Endothelial cell of umbilical vein (primary cell): ENCODE data around the gene ANK2. TPM values are rescaled to one million over a fixed set of nuclear protein-coding genes. Genes with fewer than 3 reads are reported as not detected.

Experiments
- BruUV-seq: library from RNA; stranded (reverse); fragments of 400-500 nt; replicated peaks from 2 replicates; lab custom pipeline; 2021; lab: Mats Ljungman, UMichigan
- CTCF ChIA-PET: fragments of 300-600, 350-600 bp; sonication (Branson Sonifier 250); formaldehyde crosslinking; loops from one replicate; lab custom pipeline; 2021; ENCODE audit warnings: antibody characterized with exemption, inconsistent platforms; lab: Charles Lee
- POLR2A ChIA-PET: fragments of 300-600, 350-600 bp; sonication (Branson Sonifier 250); formaldehyde crosslinking; loops from one replicate; lab custom pipeline; 2021; ENCODE audit warnings: antibody characterized with exemption, inconsistent platforms; lab: Charles Lee
- DNase-seq: peaks from one replicate; pipeline ENCODE4 v3.0.0-alpha.2; 2011; ENCODE audit warnings: low read depth, low spot score
- FAIRE-seq: peaks from 2 replicates; lab custom pipeline; 2011; peaks lifted over from hg19 to GRCh38; lab: Jason Lieb, UNC
- H2AFZ ChIP-seq: 2 replicates; pipeline ENCODE4 v1.6.0; 2012; ENCODE audit warnings: low read depth, low read length, control low read depth, inconsistent platforms
- H3K27ac ChIP-seq: 2 replicates; pipeline ENCODE4 v1.5.1; 2011; ENCODE audit warnings: low read depth, mild to moderate bottlenecking, control low read depth, low read length, moderate library complexity; ENCODE audit not compliant: insufficient read depth
- H3K27me3 ChIP-seq, 2 experiments: 2 replicates each; pipeline versions ENCODE4 v1.6.0 to v1.6.1; 2011; ENCODE audit warnings: low read length in 2 of 2, mixed read lengths in 1 of 2; ENCODE audit not compliant: control insufficient read depth in 2 of 2, insufficient read depth in 2 of 2
- H3K36me3 ChIP-seq, 2 experiments: 2 replicates in 1 of 2; 3 replicates in 1 of 2; pipeline ENCODE4 v1.5.1; 2011; ENCODE audit warnings: low read length in 2 of 2, mild to moderate bottlenecking in 1 of 2, moderate library complexity in 1 of 2; ENCODE audit not compliant: control insufficient read depth in 2 of 2, insufficient read depth in 2 of 2; ENCODE audit errors: extremely low read depth in 1 of 2
- H3K4me1 ChIP-seq: 3 replicates; pipeline ENCODE4 v1.5.1; 2011; ENCODE audit warnings: mild to moderate bottlenecking, low read length; ENCODE audit not compliant: control insufficient read depth, insufficient read depth; ENCODE audit errors: extremely low read depth
- H3K4me2 ChIP-seq: 2 replicates; pipeline ENCODE4 v1.6.1; 2011; ENCODE audit warnings: low read length, control low read depth, mixed read lengths; ENCODE audit not compliant: insufficient read depth
- H3K4me3 ChIP-seq, 3 experiments: fragments of 200-600 bp in 1 of 3; sonication (generic), shearing (Covaris generic) in 1 of 3; replicated peaks in 1 of 3; 2 replicates each; pipeline ENCODE4 v1.5.1; 2011 to 2016; ENCODE audit warnings: control low read depth in 3 of 3, low read length in 3 of 3, mild to moderate bottlenecking in 2 of 3, inconsistent platforms in 1 of 3, low read depth in 1 of 3, moderate library complexity in 1 of 3; ENCODE audit not compliant: insufficient read depth in 1 of 3
- H3K79me2 ChIP-seq: 2 replicates; pipeline ENCODE4 v1.6.0; 2012; ENCODE audit warnings: low read length, inconsistent platforms; ENCODE audit not compliant: control insufficient read depth, insufficient read depth
- H3K9ac ChIP-seq: replicated peaks from 2 replicates; pipeline ENCODE3; 2011; ENCODE audit warnings: low read length, control low read depth; ENCODE audit not compliant: insufficient read depth; ENCODE audit errors: extremely low read depth
- H3K9me1 ChIP-seq: replicated peaks from 3 replicates; pipeline ENCODE4 v1.6.0; 2011; ENCODE audit warnings: mild to moderate bottlenecking, low read length; ENCODE audit not compliant: control insufficient read depth, insufficient read depth; ENCODE audit errors: extremely low read depth
- H3K9me3 ChIP-seq: replicated peaks from 2 replicates; pipeline ENCODE4 v1.5.1; 2012; ENCODE audit warnings: low read length, inconsistent platforms; ENCODE audit not compliant: control insufficient read depth, insufficient read depth
- H4K20me1 ChIP-seq: replicated peaks from 2 replicates; pipeline ENCODE3; 2011; ENCODE audit warnings: mild to moderate bottlenecking, low read length; ENCODE audit not compliant: control insufficient read depth, insufficient read depth; ENCODE audit errors: extremely low read depth
- EZH2 ChIP-seq: IDR thresholded peaks from 2 replicates; pipeline ENCODE4 v1.6.1; 2012; ENCODE audit warnings: borderline replicate concordance, low read depth, mild to moderate bottlenecking, moderate library complexity, low read length, inconsistent platforms; ENCODE audit not compliant: severe bottlenecking
- FOS ChIP-seq: IDR thresholded peaks from 2 replicates; pipeline ENCODE4 v1.6.1; 2011; ENCODE audit warnings: mild to moderate bottlenecking, low read length, moderate library complexity, borderline replicate concordance; ENCODE audit not compliant: insufficient read depth
- GATA2 ChIP-seq: IDR thresholded peaks from 2 replicates; pipeline ENCODE4 v1.7.0; 2011; ENCODE audit warnings: low read depth, mild to moderate bottlenecking, moderate library complexity, mixed read lengths, low read length; ENCODE audit not compliant: insufficient read length, insufficient read depth
- MYC ChIP-seq: IDR thresholded peaks from one replicate; pipeline ENCODE4 v1.6.1; 2011; ENCODE audit warnings: mild to moderate bottlenecking, low read depth, low read length
- POLR2A ChIP-seq: IDR thresholded peaks from 2 replicates; pipeline ENCODE4 v1.6.1; 2012; ENCODE audit warnings: low read depth, mild to moderate bottlenecking, control low read depth, low read length
- POLR2AphosphoS5 ChIP-seq: IDR thresholded peaks from 2 replicates; pipeline ENCODE4 v1.6.1; 2012; ENCODE audit warnings: low read depth, mild to moderate bottlenecking, control low read depth, low read length, moderate library complexity; ENCODE audit not compliant: insufficient read depth
- dilution Hi-C: fragments of 300-500 bp; cut with MboI; formaldehyde crosslinking; loops from one replicate; pipeline ENCODE4 v1.15.0; 2019; ENCODE audit warnings: low sequenced_read_pairs; ENCODE audit not compliant: extremely low pct_ligation_motif_present
- intact Hi-C: fragments of 100-400 bp; cut with micrococcal nuclease; formaldehyde crosslinking; loops from one replicate; pipeline ENCODE4 v1.10.0; 2022
- polyA plus RNA-seq, 4 experiments: library from polyadenylated mRNA; depleted of rRNA in 3 of 4; stranded (reverse) in 3 of 4; unstranded in 1 of 4; fragments of >200 nt; gene quantifications; 2 replicates each; pipeline versions ENCODE4 v1.2.1 to v1.2.3, GENCODE V29; 2011 to 2012; ENCODE audit warnings: missing spikeins in 1 of 4
- total RNA-seq: library from RNA; stranded (reverse); gene quantifications from 2 replicates; pipeline ENCODE4 v1.2.3, GENCODE V29; 2021
- TF ChIP-seq, protein P1 (sequence below): IDR thresholded peaks from 2 replicates; pipeline ENCODE4 v1.6.1; 2011; ENCODE audit not compliant: insufficient read depth, insufficient read length
- TF ChIP-seq, protein P2 (sequence below), 2 donors: IDR thresholded peaks; 1 replicate in 1 of 2; 2 replicates in 1 of 2; pipeline ENCODE4 v1.5.1; 2011; ENCODE audit warnings: low read length in 2 of 2, mild to moderate bottlenecking in 2 of 2, moderate library complexity in 2 of 2, control low read depth in 1 of 2, inconsistent platforms in 1 of 2, low read depth in 1 of 2; ENCODE audit not compliant: insufficient read depth in 1 of 2; ENCODE audit errors: extremely low read depth in 1 of 2

Gene ANK2
- total and polyA plus RNA-seq, 2 donors (not counting 3 experiments of a cell fraction or from before 2014, with no cell fraction given), result not detected

DNA sequence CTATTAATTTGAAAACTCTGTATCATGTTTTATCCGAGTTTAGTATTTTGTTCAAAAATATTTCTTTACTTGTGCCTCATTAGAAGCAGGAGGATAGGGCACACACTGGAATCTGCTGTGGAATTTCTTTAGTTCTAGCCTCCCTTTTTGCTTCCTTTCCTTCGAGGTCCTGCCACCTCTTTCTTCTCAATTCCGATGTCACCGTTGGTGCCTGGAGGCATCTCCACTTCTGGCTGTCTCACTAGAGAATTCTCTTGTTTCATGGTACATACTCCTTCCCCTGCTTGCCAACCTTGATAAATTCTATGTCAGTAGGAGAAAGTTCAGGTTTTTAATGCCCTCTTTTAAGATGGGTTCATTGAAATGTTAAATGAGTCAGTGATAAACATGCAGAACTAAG, 140.1 kb downstream of the ANK2 start:
- CTCF ChIA-PET, result no interaction called here
- TF ChIP-seq FOS (no peak), MYC (no peak), POLR2A (no peak), GATA2 (no peak), POLR2AphosphoS5 (no peak), EZH2 (no peak)
- TF ChIP-seq, protein P1, sequence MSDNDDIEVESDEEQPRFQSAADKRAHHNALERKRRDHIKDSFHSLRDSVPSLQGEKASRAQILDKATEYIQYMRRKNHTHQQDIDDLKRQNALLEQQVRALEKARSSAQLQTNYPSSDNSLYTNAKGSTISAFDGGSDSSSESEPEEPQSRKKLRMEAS, result no peak
- TF ChIP-seq, protein P2, sequence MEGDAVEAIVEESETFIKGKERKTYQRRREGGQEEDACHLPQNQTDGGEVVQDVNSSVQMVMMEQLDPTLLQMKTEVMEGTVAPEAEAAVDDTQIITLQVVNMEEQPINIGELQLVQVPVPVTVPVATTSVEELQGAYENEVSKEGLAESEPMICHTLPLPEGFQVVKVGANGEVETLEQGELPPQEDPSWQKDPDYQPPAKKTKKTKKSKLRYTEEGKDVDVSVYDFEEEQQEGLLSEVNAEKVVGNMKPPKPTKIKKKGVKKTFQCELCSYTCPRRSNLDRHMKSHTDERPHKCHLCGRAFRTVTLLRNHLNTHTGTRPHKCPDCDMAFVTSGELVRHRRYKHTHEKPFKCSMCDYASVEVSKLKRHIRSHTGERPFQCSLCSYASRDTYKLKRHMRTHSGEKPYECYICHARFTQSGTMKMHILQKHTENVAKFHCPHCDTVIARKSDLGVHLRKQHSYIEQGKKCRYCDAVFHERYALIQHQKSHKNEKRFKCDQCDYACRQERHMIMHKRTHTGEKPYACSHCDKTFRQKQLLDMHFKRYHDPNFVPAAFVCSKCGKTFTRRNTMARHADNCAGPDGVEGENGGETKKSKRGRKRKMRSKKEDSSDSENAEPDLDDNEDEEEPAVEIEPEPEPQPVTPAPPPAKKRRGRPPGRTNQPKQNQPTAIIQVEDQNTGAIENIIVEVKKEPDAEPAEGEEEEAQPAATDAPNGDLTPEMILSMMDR (IDR thresholded peaks at IDR 0.05; ENCODE audit: extremely low read depth in 1 of 2, insufficient read depth in 1 of 2, low read depth in 1 of 2, low read length in 2 of 2), result no peak
- H3K9ac ChIP-seq, result no peak overlapping the region
- no peaks in the 10 kb centered on the region for H3K9me1 ChIP-seq
- no peak overlapping the region for H3K4me2 ChIP-seq
- DNase-seq (no peak), FAIRE-seq (no peak)
- H3K27ac ChIP-seq, result no peak overlapping the region
- H3K36me3 ChIP-seq, result no peaks in the 10 kb centered on the region
- no peaks in the 10 kb centered on the region for H3K9me3 ChIP-seq
- H3K79me2 ChIP-seq, result no peaks in the 10 kb centered on the region
- no peaks in the 10 kb centered on the region for H4K20me1 ChIP-seq
- dilution Hi-C loops (no loop called here), intact Hi-C loops (no loop called here)
- BruUV-seq, result no TSS peak
- no peaks in the 10 kb centered on the region for H3K27me3 ChIP-seq
- H2AFZ ChIP-seq, result no peak overlapping the region
- H3K4me1 ChIP-seq, result no peaks in the 10 kb centered on the region
- H3K4me3 ChIP-seq, result no peak overlapping the region
- POLR2A ChIA-PET, result no interaction called here
